Endothelial cell of umbilical vein (primary cell): ENCODE measurements around the gene SLC22A23.

Source experiments
- EZH2 ChIP-seq: IDR thresholded peaks from 2 replicates; pipeline ENCODE4 v1.6.1; 2012; ENCODE audit warnings: borderline replicate concordance, low read depth, mild to moderate bottlenecking, moderate library complexity, low read length, inconsistent platforms; ENCODE audit not compliant: severe bottlenecking
- FOS ChIP-seq: IDR thresholded peaks from 2 replicates; pipeline ENCODE4 v1.6.1; 2011; ENCODE audit warnings: mild to moderate bottlenecking, low read length, moderate library complexity, borderline replicate concordance; ENCODE audit not compliant: insufficient read depth
- POLR2A ChIP-seq: IDR thresholded peaks from 2 replicates; pipeline ENCODE4 v1.6.1; 2012; ENCODE audit warnings: low read depth, mild to moderate bottlenecking, control low read depth, low read length
- POLR2AphosphoS5 ChIP-seq: IDR thresholded peaks from 2 replicates; pipeline ENCODE4 v1.6.1; 2012; ENCODE audit warnings: low read depth, mild to moderate bottlenecking, control low read depth, low read length, moderate library complexity; ENCODE audit not compliant: insufficient read depth
- TF ChIP-seq, protein P1 (sequence below), 2 donors: IDR thresholded peaks; 1 replicate in 1 of 2; 2 replicates in 1 of 2; pipeline ENCODE4 v1.5.1; 2011; ENCODE audit warnings: low read length in 2 of 2, mild to moderate bottlenecking in 2 of 2, moderate library complexity in 2 of 2, control low read depth in 1 of 2, inconsistent platforms in 1 of 2, low read depth in 1 of 2; ENCODE audit not compliant: insufficient read depth in 1 of 2; ENCODE audit errors: extremely low read depth in 1 of 2

DNA sequence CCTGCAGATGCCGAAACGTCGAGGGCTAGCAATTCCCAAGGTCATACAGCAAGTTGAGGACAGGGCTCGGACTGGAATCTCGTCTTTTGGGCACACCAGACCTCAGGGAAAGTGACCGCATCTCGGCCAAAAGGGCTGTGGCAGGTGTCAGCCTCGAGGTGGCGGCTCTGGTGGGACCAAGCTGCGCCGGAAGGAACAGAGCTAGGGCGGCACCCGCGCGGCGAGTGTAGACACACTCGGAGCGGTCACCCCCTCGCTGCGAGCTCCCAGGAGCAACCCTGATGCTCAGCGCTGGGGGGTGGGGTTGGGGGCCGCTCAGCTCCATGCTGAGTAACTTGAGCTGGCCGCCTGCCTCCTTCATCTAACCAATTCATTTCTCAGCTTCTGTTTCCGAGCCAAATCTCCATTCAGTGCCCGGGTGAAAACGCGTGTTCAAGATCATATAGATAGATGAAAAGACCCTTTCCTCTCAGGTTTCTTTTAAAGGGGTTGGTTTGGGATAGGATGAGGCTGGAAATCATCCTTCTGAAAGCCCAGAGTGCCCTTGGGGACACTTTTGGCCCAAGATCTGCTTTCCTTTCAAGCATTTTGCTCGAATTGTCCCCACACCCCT lies 227.2 kb downstream of the SLC22A23 start:
- no peak for TF ChIP-seq POLR2A
- TF ChIP-seq, protein P1, sequence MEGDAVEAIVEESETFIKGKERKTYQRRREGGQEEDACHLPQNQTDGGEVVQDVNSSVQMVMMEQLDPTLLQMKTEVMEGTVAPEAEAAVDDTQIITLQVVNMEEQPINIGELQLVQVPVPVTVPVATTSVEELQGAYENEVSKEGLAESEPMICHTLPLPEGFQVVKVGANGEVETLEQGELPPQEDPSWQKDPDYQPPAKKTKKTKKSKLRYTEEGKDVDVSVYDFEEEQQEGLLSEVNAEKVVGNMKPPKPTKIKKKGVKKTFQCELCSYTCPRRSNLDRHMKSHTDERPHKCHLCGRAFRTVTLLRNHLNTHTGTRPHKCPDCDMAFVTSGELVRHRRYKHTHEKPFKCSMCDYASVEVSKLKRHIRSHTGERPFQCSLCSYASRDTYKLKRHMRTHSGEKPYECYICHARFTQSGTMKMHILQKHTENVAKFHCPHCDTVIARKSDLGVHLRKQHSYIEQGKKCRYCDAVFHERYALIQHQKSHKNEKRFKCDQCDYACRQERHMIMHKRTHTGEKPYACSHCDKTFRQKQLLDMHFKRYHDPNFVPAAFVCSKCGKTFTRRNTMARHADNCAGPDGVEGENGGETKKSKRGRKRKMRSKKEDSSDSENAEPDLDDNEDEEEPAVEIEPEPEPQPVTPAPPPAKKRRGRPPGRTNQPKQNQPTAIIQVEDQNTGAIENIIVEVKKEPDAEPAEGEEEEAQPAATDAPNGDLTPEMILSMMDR (IDR thresholded peaks at IDR 0.05; ENCODE audit: extremely low read depth in 1 of 2, insufficient read depth in 1 of 2, low read depth in 1 of 2, low read length in 2 of 2): no peak
- TF ChIP-seq POLR2AphosphoS5: no peak
- TF ChIP-seq FOS: no peak
- TF ChIP-seq EZH2: peak; percentile 100
